ENCODE results near the gene MESP1.

- TF ChIP-seq TCF3 (IDR thresholded peaks at IDR 0.05; ENCODE audit: borderline replicate concordance, insufficient read depth, low read depth, low read length) (no peak), NR2C1 (IDR thresholded peaks at IDR 0.05) (no peak), IKZF1 (conservative IDR thresholded peaks at IDR 0.05) (no peak), EZH2 (IDR thresholded peaks at IDR 0.05; ENCODE audit: borderline replicate concordance, control insufficient read depth, low read depth, low read length) (no peak), SKIL (IDR thresholded peaks at IDR 0.05; ENCODE audit: low read depth, poor library complexity, severe bottlenecking) (no peak), ZSCAN29 (IDR thresholded peaks at IDR 0.05) (no peak), HSF1 (IDR thresholded peaks at IDR 0.05; ENCODE audit: low read depth, low read length) (no peak), MXI1 (IDR thresholded peaks at IDR 0.05; ENCODE audit: low read depth, low read length) (no peak), SMAD5 (IDR thresholded peaks at IDR 0.05; ENCODE audit: low read depth) (no peak), CTCF (IDR thresholded peaks at IDR 0.05 in 2 of 3, conservative IDR thresholded peaks at IDR 0.05 in 1 of 3; ENCODE audit: control insufficient read depth in 2 of 3, extremely low read depth in 1 of 3, insufficient read depth in 1 of 3, low read depth in 3 of 3, low read length in 3 of 3) (no peak), MAX (IDR thresholded peaks at IDR 0.05; ENCODE audit: low read depth, low read length) (no peak), ATF7 (IDR thresholded peaks at IDR 0.05; ENCODE audit: low read depth) (no peak)
- TF ChIP-seq, protein P1, sequence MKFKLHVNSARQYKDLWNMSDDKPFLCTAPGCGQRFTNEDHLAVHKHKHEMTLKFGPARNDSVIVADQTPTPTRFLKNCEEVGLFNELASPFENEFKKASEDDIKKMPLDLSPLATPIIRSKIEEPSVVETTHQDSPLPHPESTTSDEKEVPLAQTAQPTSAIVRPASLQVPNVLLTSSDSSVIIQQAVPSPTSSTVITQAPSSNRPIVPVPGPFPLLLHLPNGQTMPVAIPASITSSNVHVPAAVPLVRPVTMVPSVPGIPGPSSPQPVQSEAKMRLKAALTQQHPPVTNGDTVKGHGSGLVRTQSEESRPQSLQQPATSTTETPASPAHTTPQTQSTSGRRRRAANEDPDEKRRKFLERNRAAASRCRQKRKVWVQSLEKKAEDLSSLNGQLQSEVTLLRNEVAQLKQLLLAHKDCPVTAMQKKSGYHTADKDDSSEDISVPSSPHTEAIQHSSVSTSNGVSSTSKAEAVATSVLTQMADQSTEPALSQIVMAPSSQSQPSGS (IDR thresholded peaks at IDR 0.05; ENCODE audit: low read length): no peak
- TF ChIP-seq, protein P2, sequence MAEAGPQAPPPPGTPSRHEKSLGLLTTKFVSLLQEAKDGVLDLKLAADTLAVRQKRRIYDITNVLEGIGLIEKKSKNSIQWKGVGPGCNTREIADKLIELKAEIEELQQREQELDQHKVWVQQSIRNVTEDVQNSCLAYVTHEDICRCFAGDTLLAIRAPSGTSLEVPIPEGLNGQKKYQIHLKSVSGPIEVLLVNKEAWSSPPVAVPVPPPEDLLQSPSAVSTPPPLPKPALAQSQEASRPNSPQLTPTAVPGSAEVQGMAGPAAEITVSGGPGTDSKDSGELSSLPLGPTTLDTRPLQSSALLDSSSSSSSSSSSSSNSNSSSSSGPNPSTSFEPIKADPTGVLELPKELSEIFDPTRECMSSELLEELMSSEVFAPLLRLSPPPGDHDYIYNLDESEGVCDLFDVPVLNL (IDR thresholded peaks at IDR 0.05; ENCODE audit: low read depth, low read length): no peak
These were observed 7.5 kb downstream of the MESP1 start for GRCh38 chr15:89743594-89743993.

All from GM12878 (cell line).